ENCODE data around the gene DPEP2NB.
"Not testable (repeated sequence)": the region's sequence is repeated elsewhere in the genome, so short reads cannot be mapped to it uniquely, and the experiment has no call there.

DPEP2NB gene

GRCh38 chr16:67982011-67982696 lies 33.6 kb downstream of the DPEP2NB start:
- DNase-seq (ENCODE audit: low spot score) = no peak

GRCh38 chr16:67979955-67980678 lies 35.6 kb downstream of the DPEP2NB start, which contains the start of gene DPEP3:
DPEP3 (minus strand) TSS chr16:67980499; CDS start chr16:67980380, 119 bp downstream.
- no peak for DNase-seq (ENCODE audit: low spot score)

GRCh38 chr16:67977469-67978227 lies 38.1 kb downstream of the DPEP2NB start:
- no peak for DNase-seq (ENCODE audit: low spot score)

- DNase-seq (ENCODE audit: low spot score) = no peak
Measured at GRCh38 chr16:67977005-67977404, 38.7 kb downstream of the DPEP2NB start.

GRCh38 chr16:67976205-67976604 lies 39.5 kb downstream of the DPEP2NB start:
- no peak for DNase-seq (ENCODE audit: low spot score)

GRCh38 chr16:67975321-67976105 lies 40.2 kb downstream of the DPEP2NB start:
- DNase-seq (ENCODE audit: low spot score) = no peak

- not testable (repeated sequence) for DNase-seq (ENCODE audit: low spot score)
Measured at GRCh38 chr16:67972285-67972684, 43.4 kb downstream of the DPEP2NB start.

- no peak for DNase-seq (ENCODE audit: low spot score)
Measured at GRCh38 chr16:67971111-67971510, 44.6 kb downstream of the DPEP2NB start.

GRCh38 chr16:67969254-67970039 lies 46.3 kb downstream of the DPEP2NB start:
- no peak for DNase-seq (ENCODE audit: low spot score)

- peak; percentile 96 for DNase-seq (ENCODE audit: low spot score)
Measured at GRCh38 chr16:67968400-67969253, 47.1 kb downstream of the DPEP2NB start, which contains the start of gene SLC12A4. SLC12A4 (minus strand) TSS chr16:67968637; CDS start chr16:67968553, 84 bp downstream.

GRCh38 chr16:67967958-67968399 lies 47.7 kb downstream of the DPEP2NB start:
- peak; percentile 58 for DNase-seq (ENCODE audit: low spot score)

GRCh38 chr16:67967183-67967957 lies 48.3 kb downstream of the DPEP2NB start:
- no peak for DNase-seq (ENCODE audit: low spot score)

- DNase-seq (ENCODE audit: low spot score) = peak; percentile 80
Measured at GRCh38 chr16:67966549-67967182, 49.0 kb downstream of the DPEP2NB start.

GRCh38 chr16:67965668-67966548 lies 49.8 kb downstream of the DPEP2NB start:
- no peak for DNase-seq (ENCODE audit: low spot score)

- DNase-seq (ENCODE audit: low spot score) = no peak
Measured at GRCh38 chr16:67964477-67965131, 51.1 kb downstream of the DPEP2NB start.

- no peak for DNase-seq (ENCODE audit: low spot score)
Measured at GRCh38 chr16:67963662-67964321, 51.9 kb downstream of the DPEP2NB start.
